CD4-positive, CD25-positive, alpha-beta regulatory T cell (primary cell): Measurements from ENCODE around the gene ACAT1. TPM values are rescaled to one million over a fixed set of nuclear protein-coding genes. Genes with fewer than 3 reads are reported as not detected.
"Not testable (repeated sequence)": the region's sequence is repeated elsewhere in the genome, so short reads cannot be mapped to it uniquely, and the experiment has no call there.

Experiments
- ATAC-seq, 2 donors: fragments of 150-1000 bp; cut with Tn5 transposase; one replicate each; pipeline ENCODE4 v1.10.0; 2021; ENCODE audit warnings: low read depth in 2 of 2, moderate number of reproducible peaks in 2 of 2, moderate library complexity in 1 of 2
- DNase-seq, 3 donors: peaks; one replicate each; pipeline versions ENCODE4 v3.0.0 to v3.0.0-alpha.2; 2012 to 2022; ENCODE audit warnings: mixed read lengths in 1 of 3
- H3K27ac ChIP-seq: one replicate; pipeline ENCODE4 v1.7.0; 2013; ENCODE audit warnings: mild to moderate bottlenecking, low read length; ENCODE audit not compliant: insufficient read depth, poor library complexity, severe bottlenecking
- H3K27me3 ChIP-seq: one replicate; pipeline ENCODE4 v1.7.0; 2013; ENCODE audit warnings: low read length; ENCODE audit not compliant: control insufficient read depth, insufficient read depth
- H3K36me3 ChIP-seq: one replicate; pipeline ENCODE4 v1.7.0; 2013; ENCODE audit warnings: mild to moderate bottlenecking, low read length, moderate library complexity; ENCODE audit not compliant: control insufficient read depth, insufficient read depth
- H3K4me1 ChIP-seq: 2 replicates; pipeline ENCODE4 v1.7.0; 2013; ENCODE audit warnings: mild to moderate bottlenecking, low read length; ENCODE audit not compliant: insufficient read depth, control insufficient read depth, poor library complexity, severe bottlenecking
- H3K4me3 ChIP-seq: one replicate; pipeline ENCODE4 v1.7.0; 2013; ENCODE audit warnings: low read depth, mild to moderate bottlenecking, low read length, moderate library complexity
- H3K9me3 ChIP-seq, 2 experiments: 1 replicate in 1 of 2; 2 replicates in 1 of 2; pipeline ENCODE4 v1.7.0; 2013; ENCODE audit warnings: low read length in 2 of 2, mild to moderate bottlenecking in 1 of 2, moderate library complexity in 1 of 2; ENCODE audit not compliant: control insufficient read depth in 2 of 2
- H3K27ac Mint-ChIP-seq, 3 donors: one replicate each; pipeline ENCODE4 v1.8.0; 2020 to 2022; ENCODE audit warnings: mild to moderate bottlenecking in 3 of 3, mixed read lengths in 3 of 3, moderate library complexity in 2 of 3
- H3K27me3 Mint-ChIP-seq: one replicate; pipeline ENCODE4 v1.8.0; 2022; ENCODE audit warnings: mild to moderate bottlenecking, mixed read lengths
- H3K36me3 Mint-ChIP-seq: one replicate; pipeline ENCODE4 v1.8.0; 2020; ENCODE audit warnings: mixed read lengths
- H3K4me1 Mint-ChIP-seq, 4 donors: one replicate each; pipeline ENCODE4 v1.8.0; 2020 to 2022; ENCODE audit warnings: mixed read lengths in 4 of 4, mild to moderate bottlenecking in 1 of 4
- H3K4me3 Mint-ChIP-seq, 4 donors: one replicate each; pipeline ENCODE4 v1.8.0; 2020 to 2022; ENCODE audit warnings: mild to moderate bottlenecking in 4 of 4, mixed read lengths in 4 of 4, moderate library complexity in 3 of 4
- H3K9me3 Mint-ChIP-seq, 7 donors: one replicate each; pipeline ENCODE4 v1.8.0; 2020 to 2022; ENCODE audit warnings: mixed read lengths in 7 of 7, mild to moderate bottlenecking in 3 of 7, moderate library complexity in 2 of 7
- polyA plus RNA-seq, 4 donors: library from polyadenylated mRNA; unstranded; fragments of 300-500 nt; fragmentation: Illumina TruSeq; gene quantifications; one replicate each; pipeline ENCODE4 v1.2.3, GENCODE V29; 2021
- total RNA-seq: library from RNA; stranded (reverse); gene quantifications from one replicate; pipeline ENCODE4 v1.2.3, GENCODE V29; 2022

The ACAT1 gene
- total and polyA plus RNA-seq, 5 donors from 2014 or later, result 19.0 to 52.6 (median 43.8) TPM

- DNase-seq (peak in 1 of 3 donors; percentile 26), ATAC-seq (no peak)
- Histone ChIP-seq H3K4me3 (no peak overlapping the region), H3K27ac (no peak overlapping the region), H3K27me3 (no peaks in the 10 kb centered on the region), H3K36me3 (no peaks in the 10 kb centered on the region), H3K9me3 (no peaks in the 10 kb centered on the region), H3K4me1 (no peaks in the 10 kb centered on the region)
- Mint-ChIP-seq H3K4me3 (no peak overlapping the region), H3K27ac (peak overlapping the region in 2 of 3 donors; percentile 18 to 44), H3K27me3 (no peaks in the 10 kb centered on the region), H3K4me1 (peaks cover 2 to 8% (median 5%) of the 10 kb centered on the region in 4 donors), H3K36me3 (peaks cover 8% of the 10 kb centered on the region), H3K9me3 (no peaks in the 10 kb centered on the region)
These were observed 10.2 kb upstream of the ACAT1 start for GRCh38 chr11:108111126-108111525.

DNA sequence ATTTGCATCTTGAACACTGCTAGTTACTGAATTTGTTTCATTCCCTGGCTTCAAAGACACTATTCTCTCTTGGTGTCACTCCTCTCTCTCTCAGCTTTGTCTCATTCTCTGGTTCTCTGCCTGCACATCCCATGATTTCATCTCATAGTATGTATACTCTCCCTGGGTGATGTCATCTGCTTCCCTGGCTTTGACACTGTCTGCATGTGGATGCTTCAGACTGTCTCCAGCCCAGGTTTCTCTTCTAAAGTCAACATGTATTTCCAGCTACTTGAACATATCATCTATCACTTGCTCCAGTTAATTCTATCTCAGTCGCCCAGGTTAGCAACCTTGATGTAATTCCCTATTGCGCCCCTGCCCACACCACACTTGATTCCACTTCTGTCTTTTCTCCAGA is 9.3 kb upstream of the ACAT1 start:
- Histone ChIP-seq H3K4me3 (no peak overlapping the region), H3K36me3 (no peaks in the 10 kb centered on the region), H3K4me1 (no peaks in the 10 kb centered on the region), H3K27me3 (no peaks in the 10 kb centered on the region), H3K27ac (no peak overlapping the region), H3K9me3 (no peaks in the 10 kb centered on the region)
- Mint-ChIP-seq H3K36me3 (peaks cover 8% of the 10 kb centered on the region), H3K4me1 (peaks cover 2 to 8% (median 5%) of the 10 kb centered on the region in 4 donors), H3K4me3 (no peak overlapping the region), H3K27ac (peak overlapping the region; percentile 2 to 43 (median 16)), H3K9me3 (no peaks in the 10 kb centered on the region), H3K27me3 (no peaks in the 10 kb centered on the region)
- ATAC-seq (no peak), DNase-seq (no peak)

DNA sequence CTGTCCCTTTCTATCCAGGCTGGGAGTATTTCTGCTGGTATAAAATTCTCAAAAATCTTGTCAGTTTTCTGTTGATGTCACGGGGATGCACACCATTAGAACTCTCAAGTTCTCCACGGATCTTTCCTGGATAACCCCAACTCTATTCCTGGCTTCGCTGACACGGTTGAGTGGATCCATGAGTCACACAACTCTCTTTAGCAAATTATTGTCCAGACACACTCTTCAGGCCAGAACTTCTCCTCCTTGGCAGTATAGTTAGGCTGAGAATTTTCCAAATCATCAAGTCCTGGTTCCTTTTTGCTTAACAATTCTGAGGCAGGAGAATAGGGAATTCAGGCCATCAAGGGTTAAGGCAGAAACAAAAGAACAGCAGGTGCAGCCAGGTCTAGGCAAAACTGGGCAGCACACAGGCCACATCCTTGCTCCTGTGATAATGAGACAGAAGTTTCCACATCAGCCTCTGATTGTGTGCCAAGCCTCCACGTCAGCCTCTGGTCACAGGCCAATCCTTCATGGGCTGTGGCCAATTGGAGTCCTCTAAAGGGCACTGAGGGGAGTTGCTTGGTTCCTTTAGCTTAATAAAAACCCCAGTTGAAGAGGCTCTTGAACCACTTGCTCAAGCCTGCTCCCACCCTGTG is 5.7 kb upstream of the ACAT1 start:
- Mint-ChIP-seq H3K36me3 (peaks cover 8% of the 10 kb centered on the region), H3K9me3 (no peaks in the 10 kb centered on the region), H3K4me3 (no peak overlapping the region), H3K27ac (no peak overlapping the region), H3K4me1 (peaks cover 2 to 8% (median 5%) of the 10 kb centered on the region in 4 donors), H3K27me3 (no peaks in the 10 kb centered on the region)
- Histone ChIP-seq H3K36me3 (no peaks in the 10 kb centered on the region), H3K27me3 (no peaks in the 10 kb centered on the region), H3K9me3 (no peaks in the 10 kb centered on the region), H3K4me3 (no peak overlapping the region), H3K4me1 (no peaks in the 10 kb centered on the region), H3K27ac (no peak overlapping the region)
- DNase-seq (no peak), ATAC-seq (no peak)

DNA sequence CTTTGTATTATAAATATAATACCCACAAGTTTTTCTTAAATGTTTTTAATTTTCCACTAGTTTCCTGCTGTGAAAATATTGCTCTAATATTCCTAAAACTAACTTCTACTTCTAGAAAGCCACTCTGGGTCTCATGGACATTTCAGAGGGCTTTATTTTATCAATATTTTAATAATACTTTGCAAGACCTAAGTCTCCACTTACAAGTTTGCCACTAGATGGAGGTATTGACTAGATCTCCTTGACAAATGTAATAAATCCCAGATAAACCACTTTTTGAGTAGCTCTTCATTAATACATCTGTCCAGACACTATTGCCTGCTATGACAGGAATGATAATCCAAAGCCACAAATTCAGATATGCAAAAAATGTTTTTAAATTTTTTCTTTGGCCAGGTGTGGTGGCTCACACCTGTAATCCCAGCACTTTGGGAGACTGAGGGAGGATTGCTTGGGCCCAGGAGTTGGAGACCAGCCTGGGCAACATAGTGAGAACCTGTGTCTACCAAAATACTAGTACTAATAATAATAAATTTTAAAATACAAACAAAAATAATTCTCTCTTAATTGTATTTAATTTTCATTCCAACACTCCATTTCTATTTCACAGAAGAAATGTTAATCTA is 3.5 kb upstream of the ACAT1 start:
- Histone ChIP-seq H3K27ac (no peak overlapping the region), H3K9me3 (no peaks in the 10 kb centered on the region), H3K4me1 (peaks cover 12% of the 10 kb centered on the region), H3K36me3 (no peaks in the 10 kb centered on the region), H3K27me3 (no peaks in the 10 kb centered on the region), H3K4me3 (no peak overlapping the region)
- Mint-ChIP-seq H3K9me3 (no peaks in the 10 kb centered on the region), H3K36me3 (peaks cover under 1% of the 10 kb centered on the region), H3K4me1 (peaks cover 9 to 14% (median 11%) of the 10 kb centered on the region in 4 donors), H3K4me3 (peak overlapping the region in 2 of 4 donors; percentile 30 to 77), H3K27me3 (no peaks in the 10 kb centered on the region), H3K27ac (no peak overlapping the region)
- DNase-seq, result peak in 2 of 3 donors; percentile 30 to 72
- ATAC-seq, result no peak

DNA sequence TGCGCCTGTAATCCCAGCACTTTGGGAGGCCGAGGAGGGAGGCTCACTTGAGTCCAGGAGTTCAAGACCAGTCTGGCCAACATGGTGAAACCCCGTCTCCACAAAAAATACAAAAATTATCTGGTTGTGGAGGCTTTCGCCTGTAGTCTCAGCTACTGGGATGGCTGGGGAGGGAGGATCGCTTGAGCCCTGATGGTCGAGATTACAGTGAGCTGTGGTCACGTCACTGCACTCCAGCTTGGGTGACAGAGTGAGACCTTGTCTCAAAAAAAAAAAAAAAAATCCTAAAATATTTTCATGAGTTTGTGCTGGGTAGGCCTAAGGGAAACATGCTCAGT is 462 bp upstream of the ACAT1 start:
- peaks cover 29% of the 10 kb centered on the region for H3K4me1 ChIP-seq
- H3K4me1 Mint-ChIP-seq, result peaks cover 31 to 40% (median 37%) of the 10 kb centered on the region in 4 donors
- H3K36me3 ChIP-seq, H3K9me3 Mint-ChIP-seq, H3K36me3 Mint-ChIP-seq, H3K27me3 ChIP-seq, H3K27me3 Mint-ChIP-seq, DNase-seq, H3K9me3 ChIP-seq, ATAC-seq: not testable (repeated sequence)
- H3K27ac ChIP-seq, result peak overlapping the region; percentile 68
- H3K4me3 ChIP-seq, result peak overlapping the region; percentile 66
- H3K4me3 Mint-ChIP-seq, result peak overlapping the region; percentile 91 to 97 (median 96)
- peak overlapping the region in 2 of 3 donors; percentile 62 to 92 for H3K27ac Mint-ChIP-seq

- H3K4me3 Mint-ChIP-seq, result peak overlapping the region; percentile 91 to 97 (median 96)
- Histone ChIP-seq H3K4me1 (peaks cover 29% of the 10 kb centered on the region), H3K27me3 (no peaks in the 10 kb centered on the region), H3K4me3 (peak overlapping the region; percentile 82), H3K27ac (no peak overlapping the region), H3K9me3 (no peaks in the 10 kb centered on the region), H3K36me3 (no peaks in the 10 kb centered on the region)
- H3K36me3 Mint-ChIP-seq, result peaks cover 10% of the 10 kb centered on the region
- peaks cover 36 to 47% (median 42%) of the 10 kb centered on the region in 4 donors for H3K4me1 Mint-ChIP-seq
- DNase-seq (no peak), ATAC-seq (no peak)
- H3K27me3 Mint-ChIP-seq, result no peaks in the 10 kb centered on the region
- peak overlapping the region in 2 of 3 donors; percentile 89 to 92 for H3K27ac Mint-ChIP-seq
- H3K9me3 Mint-ChIP-seq, result peaks cover 0 to 1% (median 0%) of the 10 kb centered on the region in 7 donors
These were observed 830 bp downstream of the ACAT1 start for GRCh38 chr11:108122166-108122628.

DNA sequence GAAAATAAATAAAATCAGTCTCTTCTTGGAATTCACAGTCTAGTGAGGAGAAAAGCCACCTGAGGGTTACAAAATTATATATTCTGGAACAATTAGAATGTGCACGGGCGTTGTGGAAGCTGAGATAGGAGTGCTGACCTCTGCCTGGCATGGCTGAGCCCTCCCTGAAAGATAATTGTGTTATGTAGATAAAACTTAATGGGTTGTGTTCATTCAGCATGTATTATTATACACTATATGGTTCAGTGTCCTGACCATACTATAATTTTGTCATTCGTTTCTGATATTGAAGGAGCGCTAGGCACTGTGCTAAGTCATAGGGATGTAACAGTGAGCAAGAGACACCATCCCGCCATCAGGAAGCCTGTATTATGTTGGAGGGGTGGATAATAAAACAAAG is 3.7 kb downstream of the ACAT1 start:
- H3K9me3 ChIP-seq, result no peaks in the 10 kb centered on the region
- H3K36me3 Mint-ChIP-seq, result peaks cover 18% of the 10 kb centered on the region
- H3K4me1 Mint-ChIP-seq, result peaks cover 40 to 62% (median 48%) of the 10 kb centered on the region in 4 donors
- no peaks in the 10 kb centered on the region for H3K27me3 Mint-ChIP-seq
- H3K9me3 Mint-ChIP-seq, result peaks cover 0 to 3% (median 0%) of the 10 kb centered on the region in 7 donors
- no peak overlapping the region for H3K27ac ChIP-seq
- H3K36me3 ChIP-seq, result no peaks in the 10 kb centered on the region
- DNase-seq (no peak), ATAC-seq (no peak)
- H3K27ac Mint-ChIP-seq, result peak overlapping the region; percentile 32 to 74 (median 62)
- peaks cover 29% of the 10 kb centered on the region for H3K4me1 ChIP-seq
- H3K27me3 ChIP-seq, result no peaks in the 10 kb centered on the region
- peak overlapping the region in 2 of 4 donors; percentile 3 to 81 for H3K4me3 Mint-ChIP-seq
- no peak overlapping the region for H3K4me3 ChIP-seq
